Lower leg skin (tissue), 3 donors: ENCODE results near the gene RASD2.

Experiments
- CTCF ChIP-seq, 3 donors: fragments of 450-650 bp; IDR thresholded peaks; one replicate each; pipeline ENCODE4 v1.5.1; 2016; ENCODE audit warnings: antibody characterized with exemption in 3 of 3, mild to moderate bottlenecking in 3 of 3, moderate library complexity in 2 of 3
- POLR2A ChIP-seq, 2 donors: fragments of 450-650 bp; IDR thresholded peaks; one replicate each; pipeline ENCODE4 v1.6.1; 2016 to 2017; ENCODE audit warnings: antibody characterized with exemption in 2 of 2, mild to moderate bottlenecking in 1 of 2, moderate library complexity in 1 of 2

- TF ChIP-seq POLR2A (IDR thresholded peaks at IDR 0.05) (no peak), CTCF (IDR thresholded peaks at IDR 0.05) (no peak)
Measured at GRCh38 chr22:35558031-35558430, 17.4 kb downstream of the RASD2 start.
